Colon (tissue), 2 donors: ENCODE measurements around the gene SRMS.

ENCODE experiments used
- FAIRE-seq: peaks from 2 replicates; lab custom pipeline; 2012; peaks lifted over from hg19 to GRCh38; lab: Jason Lieb, UNC
- donor health status: control.
- donor health status: control.

Gene SRMS

DNA sequence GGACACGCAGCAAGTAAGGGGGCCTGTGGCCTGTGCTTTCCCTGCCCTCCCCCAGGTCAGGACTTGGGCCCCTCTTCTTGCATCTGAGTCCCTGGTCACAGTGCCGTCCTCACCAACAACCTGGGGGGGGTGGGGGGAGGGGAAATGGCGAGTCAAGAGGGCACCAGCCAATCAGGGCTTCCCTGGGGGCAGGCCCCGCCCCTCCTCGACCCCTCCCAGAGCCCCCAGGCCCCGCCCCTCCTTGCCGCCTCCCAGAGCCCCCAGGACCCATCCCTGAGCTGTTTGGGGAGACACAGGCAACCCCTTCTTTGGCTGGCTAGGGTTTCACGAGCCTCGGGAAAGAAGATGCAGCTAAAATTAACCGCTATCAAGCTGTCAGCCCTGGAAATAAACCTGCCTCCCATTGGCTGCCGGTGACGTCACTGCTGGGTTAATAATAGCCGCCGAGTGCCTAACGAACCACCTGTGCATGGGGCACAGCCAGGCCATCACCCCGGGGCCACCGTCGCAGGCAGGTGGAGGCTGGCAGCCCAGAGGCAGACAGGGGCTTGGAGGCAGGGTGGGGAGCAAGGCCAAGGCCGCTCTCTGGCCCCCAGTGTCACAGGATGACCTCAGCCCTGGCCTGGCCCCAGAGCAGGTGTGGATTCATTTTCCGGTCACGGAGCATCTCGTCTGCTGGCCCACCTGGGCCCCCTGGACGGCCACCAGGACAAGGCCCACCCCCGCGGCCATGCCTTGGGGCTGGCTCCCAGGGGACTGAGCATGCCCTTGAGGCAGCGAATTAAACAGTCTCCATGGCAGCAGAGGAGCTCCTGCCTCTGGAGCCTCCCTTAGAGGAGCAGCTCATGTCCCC, 45.5 kb downstream of the SRMS start:
- no peak for FAIRE-seq

DNA sequence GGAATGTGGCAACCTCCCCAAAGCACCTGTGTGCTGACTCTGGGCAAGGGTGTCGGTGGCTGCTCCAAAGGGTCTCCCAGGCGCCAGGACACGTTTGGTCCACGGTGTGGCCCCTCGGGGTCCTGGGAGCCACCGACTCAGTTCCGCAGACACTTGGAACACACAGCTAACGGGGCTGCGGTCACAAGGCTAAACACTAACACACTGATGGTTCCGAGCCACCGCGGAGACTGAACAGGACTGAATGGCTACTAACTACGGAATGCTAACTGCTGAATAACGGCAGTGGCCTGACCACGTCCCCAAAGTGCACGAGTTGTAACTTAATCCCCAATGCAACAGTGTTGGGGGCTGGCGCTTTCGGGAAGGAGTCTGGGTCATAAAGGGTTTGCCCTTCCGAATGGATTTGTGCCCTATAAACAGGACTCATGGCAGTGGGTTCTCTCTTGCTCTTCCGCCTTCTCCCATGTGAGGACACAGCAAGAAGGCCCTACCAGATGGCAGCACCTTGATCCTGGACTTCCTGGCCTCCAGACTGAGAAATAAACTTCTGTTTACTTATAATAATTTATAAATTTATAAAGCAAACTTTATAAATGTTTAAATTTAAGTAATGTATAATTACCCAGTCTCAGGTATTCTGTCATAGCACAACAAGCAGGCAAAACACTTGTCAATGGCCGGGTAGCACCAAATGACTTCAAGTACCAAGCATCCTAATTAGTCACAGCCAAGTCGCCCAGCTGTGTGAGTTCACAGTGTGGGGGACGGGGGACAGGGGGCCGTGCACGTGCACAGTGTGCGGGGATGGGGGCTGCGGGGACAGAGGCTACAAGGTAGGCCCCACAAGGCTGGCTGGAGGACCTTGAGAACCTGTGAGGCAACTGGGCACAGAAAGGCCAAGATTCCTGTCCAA, 46.4 kb downstream of the SRMS start:
- no peak for FAIRE-seq

DNA sequence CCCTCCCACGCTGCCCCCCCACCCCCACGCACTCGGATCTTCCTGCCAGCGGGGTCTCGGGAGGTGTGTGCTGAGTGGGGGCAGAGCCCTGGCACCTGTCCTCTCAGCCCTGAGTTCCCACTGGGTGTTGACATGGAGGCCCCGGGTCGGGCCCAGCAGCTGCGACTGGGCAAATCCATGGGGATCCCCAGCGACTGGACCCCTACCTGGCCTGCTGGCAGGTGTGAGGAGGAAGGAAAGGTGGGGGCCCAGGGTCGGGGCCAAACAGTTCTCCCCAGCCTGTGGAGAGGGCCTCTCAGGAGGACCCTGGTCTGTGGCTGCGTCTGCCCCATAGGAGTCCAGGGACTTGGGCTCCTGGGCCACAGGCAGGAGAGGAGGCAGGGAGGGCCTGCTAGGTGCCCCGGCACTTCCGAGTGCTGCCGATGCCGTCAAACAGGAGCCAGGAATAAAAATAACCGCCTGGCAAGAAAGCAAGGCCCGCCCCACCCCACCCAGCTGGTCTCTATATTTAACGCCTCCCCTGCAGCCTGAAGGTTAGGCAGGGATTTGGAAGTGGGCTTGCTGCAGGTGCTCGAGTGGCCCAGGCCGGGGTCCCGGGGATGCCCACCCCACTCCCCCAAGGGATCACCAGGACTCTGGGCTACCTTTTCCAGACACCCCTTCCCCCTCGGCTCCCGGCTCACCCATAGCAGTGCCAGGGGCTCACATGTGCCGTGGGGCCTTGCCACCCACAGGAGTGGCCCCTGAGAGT, 47.2 kb downstream of the SRMS start:
- no peak for FAIRE-seq

DNA sequence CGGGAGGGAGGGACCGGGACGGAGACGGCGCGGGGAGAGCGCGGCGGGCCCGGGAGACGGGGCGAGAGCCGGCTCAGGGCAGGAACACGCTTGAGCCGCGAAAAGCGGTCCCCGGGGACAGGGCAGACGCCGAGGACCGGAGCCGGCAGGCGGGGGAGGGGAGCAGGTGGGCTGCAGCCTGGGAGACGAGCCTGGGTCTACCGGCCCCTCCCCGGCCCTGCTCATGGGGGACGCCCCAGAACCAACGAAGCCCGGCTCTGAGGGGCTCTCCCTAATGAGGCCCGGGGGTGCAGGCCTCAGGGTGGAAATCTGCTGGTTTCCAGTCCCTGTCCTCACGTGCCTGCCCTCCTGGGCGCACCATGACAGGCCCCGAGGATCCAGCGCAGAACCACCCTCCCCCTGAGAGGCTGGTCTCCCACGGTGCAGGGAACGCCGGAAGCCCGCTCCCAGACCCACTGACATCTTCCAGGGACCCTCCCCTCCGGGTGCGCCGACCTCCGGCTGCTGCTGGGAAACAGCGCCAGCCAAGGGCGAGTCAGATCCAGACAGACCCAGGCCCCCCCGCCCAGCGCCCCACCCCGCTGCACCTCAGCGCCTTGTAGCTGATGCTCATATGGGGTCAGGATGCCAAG, 48.1 kb downstream of the SRMS start:
- FAIRE-seq: no peak

DNA sequence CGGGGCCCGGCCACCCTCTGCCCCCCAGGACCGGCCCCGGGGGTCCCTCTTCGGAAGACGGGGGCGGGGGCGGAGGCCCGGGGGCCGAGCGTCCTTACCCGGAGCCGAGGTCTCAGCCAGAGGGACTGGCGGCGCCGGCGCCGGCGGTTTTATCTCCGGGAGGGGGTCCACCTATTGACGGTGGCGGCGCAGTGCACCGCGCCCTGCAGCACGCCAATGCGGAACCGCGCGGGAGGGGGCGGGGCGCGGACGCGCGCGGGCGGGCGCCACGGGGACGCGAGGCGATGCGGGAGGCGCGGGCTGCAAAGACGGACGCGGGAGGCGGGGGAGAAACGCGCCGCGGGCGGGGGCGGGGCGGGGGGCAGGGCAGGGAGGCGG, 48.6 kb downstream of the SRMS start, which contains the start of gene EEF1A2:
EEF1A2 (minus strand) TSS at position 124 of the 378 bp plus-strand sequence. CDS start 1,320 bp downstream, outside the sequence.
- FAIRE-seq: no peak

DNA sequence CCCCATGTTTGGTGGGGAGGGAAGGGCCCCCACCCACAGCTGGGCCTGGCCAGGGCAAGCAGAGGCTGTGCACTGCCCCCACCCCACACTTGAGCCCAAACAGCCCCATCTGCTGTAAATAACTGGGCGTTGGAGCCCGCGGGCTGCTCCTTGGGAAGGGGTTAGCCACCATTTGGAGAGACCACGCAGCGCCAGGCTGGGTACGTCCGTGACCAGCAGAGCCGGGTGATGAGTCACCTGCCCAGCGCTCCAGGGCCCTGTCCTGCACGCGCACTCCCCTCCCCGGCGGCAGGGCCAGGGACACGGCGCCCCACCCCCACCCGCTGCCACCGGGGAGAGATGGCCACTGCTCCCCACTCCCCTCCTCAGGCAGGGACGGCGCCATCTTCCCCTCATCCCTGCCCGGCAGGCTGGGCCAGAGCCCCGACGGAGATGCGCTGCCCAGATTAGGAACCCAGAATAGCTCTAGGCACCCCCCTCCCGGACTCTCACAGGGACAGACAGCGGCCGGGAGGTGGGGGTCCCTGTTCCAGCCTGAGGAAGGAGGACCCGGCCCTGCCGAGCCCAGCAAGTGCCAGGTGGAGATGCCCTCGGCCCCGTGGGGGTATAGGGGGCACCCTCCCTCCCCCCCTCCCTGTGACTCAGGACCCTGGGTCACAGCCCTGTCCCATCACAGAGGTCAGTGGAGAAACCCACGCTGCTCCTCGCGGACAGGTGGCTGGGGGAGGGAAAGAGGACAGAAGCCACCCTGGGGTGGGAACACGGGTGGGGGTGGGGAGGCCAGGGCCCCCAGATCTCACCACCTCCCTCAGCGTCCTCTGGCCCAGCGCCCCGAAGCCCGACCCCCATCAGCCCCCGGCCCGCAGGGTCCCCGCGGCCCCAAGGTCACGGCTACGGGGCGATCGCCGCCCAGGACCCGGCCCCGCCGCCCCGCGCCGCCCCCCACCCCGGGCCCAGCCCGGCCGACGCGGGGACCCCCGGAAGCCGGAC, 49.3 kb downstream of the SRMS start:
- FAIRE-seq: no peak

DNA sequence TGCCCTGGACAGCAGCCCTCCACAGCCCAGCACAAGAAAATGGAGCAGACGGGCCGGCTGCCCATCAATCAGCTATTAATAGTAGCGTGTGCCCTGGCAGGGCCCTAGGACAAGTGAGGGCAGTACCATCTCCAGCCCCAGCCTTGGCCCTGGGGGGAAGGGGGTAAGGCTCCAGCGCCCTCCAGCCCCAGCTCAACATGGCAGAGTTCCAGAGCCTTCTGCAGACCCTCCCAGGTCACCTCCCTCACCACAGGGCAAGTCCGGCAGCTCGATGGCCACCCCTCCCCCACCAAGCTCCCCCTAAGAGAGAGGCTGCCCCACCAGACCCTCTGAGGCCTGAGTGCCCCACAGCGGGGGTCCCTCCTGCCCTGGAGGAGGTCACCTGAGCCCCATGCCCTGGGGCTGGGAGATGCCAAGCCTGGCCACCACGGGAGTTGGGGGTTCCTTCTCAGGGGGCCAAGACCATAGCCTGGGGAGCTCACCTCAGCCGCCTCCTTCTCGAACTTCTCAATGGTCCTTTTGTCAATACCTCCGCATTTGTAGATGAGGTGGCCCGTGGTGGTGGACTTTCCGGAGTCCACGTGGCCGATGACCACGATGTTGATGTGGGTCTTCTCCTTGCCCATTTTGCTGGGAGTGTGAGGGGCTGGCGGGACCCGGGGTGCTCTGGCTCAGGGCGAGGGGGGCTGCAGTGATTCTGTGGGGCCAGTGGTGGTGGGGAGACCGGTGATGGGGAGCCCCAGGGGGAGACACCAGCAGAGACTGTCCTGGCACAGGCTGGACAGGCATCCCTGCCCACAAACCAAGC, 50.2 kb downstream of the SRMS start:
- FAIRE-seq: no peak

DNA sequence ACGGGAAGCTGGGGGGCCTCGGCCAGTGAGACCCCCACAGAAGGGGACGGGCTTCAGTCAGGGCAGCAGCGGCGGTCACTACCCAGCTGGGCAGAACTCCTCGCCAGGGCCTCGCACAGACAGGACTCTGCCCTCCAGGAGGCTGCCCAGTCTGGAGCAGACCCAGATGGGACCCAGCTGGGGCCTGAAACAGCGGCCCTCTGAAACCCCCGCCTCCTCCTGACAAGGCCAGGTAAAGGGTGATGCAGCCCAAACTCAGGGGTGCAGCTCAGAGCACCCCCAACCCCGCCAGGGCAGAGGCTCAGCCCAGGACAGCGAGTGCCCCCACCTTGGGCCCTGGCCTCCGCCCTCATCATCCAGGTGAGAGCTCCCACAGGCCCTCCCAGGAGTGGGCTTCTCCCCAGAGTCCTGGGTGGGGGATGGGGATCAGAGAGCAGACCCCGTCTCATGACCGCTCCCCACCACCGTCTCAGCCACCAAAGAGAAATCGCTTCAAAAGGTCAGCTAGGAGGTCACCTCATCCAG, 50.9 kb downstream of the SRMS start:
- FAIRE-seq: no peak

DNA sequence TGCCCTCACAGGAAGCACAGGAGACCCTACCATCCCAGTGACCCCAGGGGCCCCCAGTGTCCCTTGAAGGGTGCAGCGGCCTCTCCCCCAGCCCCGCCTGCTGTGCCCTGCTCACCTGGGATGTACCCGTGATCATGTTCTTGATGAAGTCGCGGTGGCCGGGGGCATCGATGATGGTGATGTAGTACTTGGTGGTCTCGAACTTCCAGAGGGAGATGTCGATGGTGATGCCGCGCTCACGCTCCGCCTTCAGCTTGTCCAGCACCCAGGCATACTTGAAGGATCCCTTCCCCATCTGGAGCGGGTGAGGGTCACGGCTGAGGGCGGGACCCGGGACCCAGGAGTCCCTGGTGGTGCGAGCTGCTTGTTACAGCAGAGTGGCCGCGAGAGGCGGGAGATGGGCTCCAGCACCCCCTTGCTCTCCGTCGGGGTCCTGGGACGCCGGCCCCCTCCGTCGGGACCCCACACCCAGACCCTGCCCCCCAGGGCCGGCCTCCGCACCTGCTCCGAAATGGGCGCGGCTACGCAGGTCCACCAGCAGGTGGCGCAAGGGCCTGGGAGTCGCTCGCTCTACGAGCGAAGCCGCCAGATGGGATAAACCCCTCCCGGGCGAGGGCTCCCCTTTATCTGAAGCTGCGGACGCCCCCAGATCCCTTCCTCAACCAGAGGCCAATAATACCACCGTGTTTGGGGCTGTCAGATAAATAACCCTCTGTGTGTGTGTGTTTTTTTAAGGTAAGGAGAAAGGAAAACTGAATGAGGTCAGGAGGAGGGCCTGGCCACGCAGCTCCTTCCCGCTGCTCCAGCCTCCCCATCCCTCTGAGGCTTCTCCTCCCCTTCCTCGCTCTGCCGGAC, 51.6 kb downstream of the SRMS start:
- no peak for FAIRE-seq

DNA sequence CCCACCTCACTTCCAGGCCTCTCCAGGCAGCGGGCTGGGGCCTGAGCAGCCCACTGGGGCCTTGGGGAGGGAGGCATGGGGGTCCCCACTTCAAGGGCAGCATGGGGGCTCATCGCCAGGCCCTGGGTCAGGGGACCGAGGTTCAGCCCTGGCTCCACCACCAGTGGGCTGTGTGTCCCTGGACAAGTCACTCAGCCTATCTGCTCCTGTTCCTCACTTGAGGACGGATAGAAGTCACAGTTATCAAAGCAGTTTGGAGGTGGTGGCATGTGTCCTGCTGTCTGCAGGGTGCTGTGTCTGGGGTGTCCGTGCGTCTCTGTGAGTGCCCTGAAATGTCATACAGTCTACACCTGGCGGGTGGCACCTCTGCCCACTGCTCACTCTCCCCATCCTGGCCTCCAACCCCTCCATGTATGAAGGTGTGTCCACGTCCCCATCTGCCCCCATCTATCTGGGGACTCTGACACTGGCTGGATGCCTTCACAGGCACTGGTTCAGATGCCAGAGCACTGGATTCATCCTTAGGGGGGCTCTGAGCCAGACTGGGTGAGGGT, 52.3 kb downstream of the SRMS start:
- no peak for FAIRE-seq

DNA sequence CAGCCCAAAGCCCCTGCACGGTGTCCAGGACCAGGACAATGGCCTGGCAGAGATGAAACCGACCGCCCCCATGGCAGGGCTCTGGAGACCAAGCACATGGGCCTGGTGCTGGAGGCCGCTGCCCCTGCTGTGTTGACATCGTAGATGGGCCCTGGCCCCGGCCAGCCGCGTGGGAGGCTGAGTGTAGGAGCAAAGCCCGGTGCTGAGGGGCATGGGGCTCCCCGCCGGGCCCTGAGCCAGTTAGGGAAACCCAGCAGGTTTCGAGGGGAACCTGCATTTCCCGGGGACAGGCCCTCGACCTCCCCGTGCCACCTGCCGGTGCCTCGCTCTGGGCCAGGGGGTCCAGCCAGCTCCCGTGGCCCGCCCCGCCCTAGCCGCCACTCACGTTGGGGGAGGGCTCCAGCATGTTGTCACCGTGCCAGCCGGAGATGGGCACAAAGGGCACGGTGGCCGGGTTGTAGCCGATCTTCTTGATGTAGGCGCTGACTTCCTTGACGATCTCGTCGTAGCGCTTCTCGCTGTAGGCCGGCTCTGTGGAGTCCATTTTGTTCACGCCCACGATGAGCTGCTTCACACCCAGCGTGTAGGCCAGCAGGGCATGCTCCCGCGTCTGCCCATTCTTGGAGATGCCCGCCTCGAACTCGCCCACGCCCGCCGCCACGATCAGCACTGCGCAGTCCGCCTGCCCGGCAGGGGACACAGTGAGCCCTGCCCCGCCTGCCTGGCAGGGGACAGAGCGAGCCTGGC, 53.0 kb downstream of the SRMS start:
- no peak for FAIRE-seq

DNA sequence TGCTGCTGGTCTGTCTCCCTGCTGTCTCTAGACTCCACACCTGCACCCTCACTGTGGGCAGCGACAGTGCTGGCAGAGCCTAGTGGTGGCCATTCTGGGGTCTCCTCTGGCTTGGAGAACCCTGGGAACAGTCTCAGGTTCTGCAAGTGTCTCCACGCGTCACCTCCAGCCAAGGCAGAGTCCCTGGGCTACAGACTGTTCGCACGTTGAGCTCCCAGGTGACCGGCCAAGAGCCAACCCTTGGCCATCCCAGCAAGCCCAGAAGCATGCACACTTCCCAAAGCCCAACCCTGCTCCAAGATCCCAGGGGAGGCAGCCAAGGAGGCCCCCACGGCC, 53.5 kb downstream of the SRMS start:
- FAIRE-seq: no peak

DNA sequence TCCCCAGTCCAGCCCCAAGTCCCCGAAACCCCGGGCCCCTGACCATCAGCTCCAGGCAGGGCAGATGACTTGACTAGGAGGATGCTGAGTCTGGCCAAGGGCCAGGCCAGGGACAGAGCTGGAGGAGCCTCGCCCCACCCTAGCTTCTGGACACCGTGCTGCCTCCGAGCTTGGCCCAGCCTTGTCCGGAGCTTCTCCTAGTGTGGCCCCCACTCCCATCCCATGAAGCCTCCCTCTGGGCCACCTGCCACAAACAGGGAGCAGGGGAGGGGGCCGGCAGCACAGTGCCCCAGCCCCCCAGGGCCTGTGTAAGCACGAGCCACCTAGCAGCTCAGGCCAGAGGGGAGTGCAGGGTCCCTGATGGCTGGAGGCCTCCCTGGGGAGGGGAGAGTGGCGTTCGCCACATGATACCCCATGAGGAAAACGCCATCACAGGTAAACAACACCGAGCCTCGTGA, 54.0 kb downstream of the SRMS start:
- FAIRE-seq: no peak

DNA sequence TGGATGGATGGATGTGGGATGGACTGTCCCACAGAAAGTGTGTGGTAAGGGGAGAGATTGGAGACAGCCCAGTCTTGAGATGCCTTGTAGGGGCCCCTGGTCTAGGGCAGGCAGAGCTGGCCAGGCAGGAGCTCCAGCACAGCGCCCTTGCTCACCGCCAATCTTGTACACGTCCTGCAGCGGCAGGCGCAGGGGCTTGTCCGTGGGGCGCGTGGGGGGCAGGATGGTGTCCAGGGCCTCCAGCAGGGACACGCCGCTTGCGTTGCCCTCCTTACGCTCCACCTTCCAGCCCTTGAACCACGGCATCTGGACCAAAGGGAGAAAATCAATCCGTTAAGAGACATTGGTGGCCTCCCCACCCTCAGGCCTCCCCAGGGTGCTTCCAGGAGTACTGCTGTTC, 54.6 kb downstream of the SRMS start:
- FAIRE-seq: no peak

DNA sequence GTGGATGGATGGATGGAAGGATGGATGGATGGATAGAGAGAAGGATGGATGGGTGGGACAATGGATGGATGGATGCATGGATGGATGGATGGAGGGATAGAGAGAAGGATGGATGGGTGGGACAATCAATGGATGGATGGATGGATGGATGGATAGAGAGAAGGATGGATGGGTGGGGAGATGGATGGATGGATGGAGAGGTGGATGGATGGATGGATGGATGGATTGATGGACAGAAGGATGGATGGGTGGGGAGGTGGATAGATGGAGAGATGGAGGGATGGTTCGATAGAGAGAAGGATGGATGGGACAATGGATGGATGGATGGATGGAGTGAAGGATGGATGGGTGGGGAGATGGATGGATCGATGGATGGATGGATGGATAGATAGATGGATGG, 55.0 kb downstream of the SRMS start:
- no peak for FAIRE-seq

DNA sequence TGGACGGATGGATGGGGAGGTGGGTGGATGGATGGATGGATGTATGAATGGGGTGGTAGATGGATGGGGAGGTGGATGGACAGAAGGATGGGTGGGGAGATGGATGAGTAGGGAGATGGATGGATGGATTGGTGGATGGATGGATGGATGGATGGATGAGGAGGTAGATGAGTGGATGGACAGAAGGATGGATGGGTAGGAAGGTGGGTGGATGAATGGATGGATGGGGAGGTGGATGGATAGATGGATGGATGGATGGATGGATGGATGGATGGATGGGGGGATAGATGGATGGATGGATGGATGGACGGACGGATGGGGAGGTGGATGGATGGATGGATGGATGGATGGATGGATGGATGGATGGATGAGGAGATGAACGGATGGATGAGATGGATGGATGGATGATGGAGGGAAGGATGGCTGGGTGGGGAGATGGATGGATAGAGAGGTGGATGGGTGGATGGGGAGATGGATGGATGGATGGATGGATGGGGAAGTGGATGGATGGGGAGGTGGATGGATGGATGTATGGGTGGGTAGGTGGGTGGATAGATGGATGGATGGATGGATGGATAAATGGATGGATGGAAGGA, 55.8 kb downstream of the SRMS start:
- no peak for FAIRE-seq

DNA sequence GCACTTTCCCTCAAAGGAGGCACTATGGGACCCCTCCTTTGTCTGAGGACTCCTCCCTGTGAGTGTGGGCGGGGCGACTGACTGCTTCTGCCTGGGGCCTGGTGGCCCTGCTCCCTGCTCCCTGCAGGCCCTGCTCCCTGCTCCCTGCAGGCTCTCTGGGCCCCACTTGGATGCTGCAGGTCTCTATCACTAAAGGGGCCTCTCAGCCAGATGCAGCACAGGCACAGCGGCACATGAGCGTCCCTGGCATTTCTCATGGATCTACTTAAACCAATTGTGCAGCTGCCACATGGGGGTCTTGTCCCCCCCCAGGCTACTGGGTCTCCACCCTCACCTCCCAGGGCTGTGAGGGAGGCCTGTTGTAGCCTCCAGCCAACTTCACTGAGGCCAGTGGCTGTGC, 56.5 kb downstream of the SRMS start:
- FAIRE-seq: no peak
